Cardiac muscle cell (in vitro differentiated cells and primary cell): ENCODE data around the gene RHEBL1. TPM values are rescaled to one million over a fixed set of nuclear protein-coding genes. Genes with fewer than 3 reads are reported as not detected.
"Not testable (repeated sequence)": the region's sequence is repeated elsewhere in the genome, so short reads cannot be mapped to it uniquely, and the experiment has no call there.

ENCODE experiments used
- DNase-seq, 2 donors: peaks; one replicate each; pipeline versions ENCODE4 v3.0.0 to v3.0.0-alpha.2; 2010 to 2017; ENCODE audit warnings: low read depth in 1 of 2, low spot score in 1 of 2
- H3K27ac ChIP-seq: fragments of 200-600 bp; sonication (generic); 2 replicates; pipeline ENCODE4 v1.5.1; 2016
- H3K27me3 ChIP-seq: fragments of 200-600 bp; sonication (generic); 2 replicates; pipeline ENCODE4 v1.6.0; 2016; ENCODE audit warnings: control low read depth
- H3K36me3 ChIP-seq: fragments of 200-600 bp; sonication (generic); 2 replicates; pipeline ENCODE4 v1.5.1; 2016; ENCODE audit warnings: control low read depth
- H3K4me1 ChIP-seq: fragments of 200-600 bp; sonication (generic); 2 replicates; pipeline ENCODE4 v1.8.1; 2017; ENCODE audit warnings: low read depth, mild to moderate bottlenecking, mixed run types
- H3K4me3 ChIP-seq: fragments of 200-600 bp; sonication (generic); 2 replicates; pipeline ENCODE4 v1.5.1; 2016; ENCODE audit warnings: mild to moderate bottlenecking
- H3K9me3 ChIP-seq: fragments of 200-600 bp; sonication (generic); 2 replicates; pipeline ENCODE4 v1.5.1; 2017; ENCODE audit warnings: low read depth, mild to moderate bottlenecking, control low read depth
- polyA plus RNA-seq: library from polyadenylated mRNA; unstranded; fragments of >200 nt; fragmentation: Nextera tagmentation; extraction: Ambion mirVana; gene quantifications from 2 replicates; pipeline ENCODE4 v1.2.1, GENCODE V29; 2016
- total RNA-seq: library from RNA; depleted of rRNA; stranded (reverse); fragments of >200 nt; gene quantifications from 2 replicates; pipeline ENCODE4 v1.2.3, GENCODE V29; 2016
- TF ChIP-seq, protein P1 (sequence below): IDR thresholded peaks from 2 replicates; pipeline ENCODE4 v1.5.1; 2012; ENCODE audit warnings: low read depth, mild to moderate bottlenecking, low read length

RHEBL1 gene
- total and polyA plus RNA-seq, 2 experiments from 2014 or later, result 0.42 to 1.0 TPM

DNA sequence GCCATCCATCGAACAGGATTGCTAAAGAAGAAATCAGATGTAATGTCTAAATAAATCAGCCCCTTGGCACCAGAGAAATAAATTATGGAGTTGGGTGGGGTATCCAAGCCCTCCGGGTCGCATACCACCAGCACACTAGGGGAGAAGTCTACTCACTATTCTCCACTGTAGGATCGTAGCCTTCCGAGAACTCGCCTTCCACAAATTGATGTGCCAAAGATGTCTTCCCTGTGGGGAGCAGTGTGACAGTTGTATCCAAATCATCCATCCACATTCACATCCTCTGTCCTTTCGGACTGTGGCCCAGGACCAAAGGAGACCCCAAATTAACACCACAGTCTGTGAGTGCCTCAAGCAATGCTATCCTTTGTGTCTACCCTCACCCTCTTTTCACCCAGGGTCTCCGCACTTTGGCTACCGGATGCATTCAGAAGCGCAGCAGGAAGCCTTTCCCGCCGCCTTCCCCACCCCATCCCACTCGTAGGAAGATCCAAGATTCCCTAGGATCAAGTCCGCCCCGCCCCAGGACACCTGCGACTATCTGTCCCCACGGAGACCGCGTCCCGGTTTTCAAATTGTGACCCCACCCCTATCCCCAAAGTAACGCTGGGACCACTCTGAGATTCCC, 786 bp downstream of the RHEBL1 start:
- H3K36me3 ChIP-seq, result no peaks in the 10 kb centered on the region
- DNase-seq, result no peak
- peaks cover 3% of the 10 kb centered on the region for H3K4me1 ChIP-seq
- TF ChIP-seq, protein P1, sequence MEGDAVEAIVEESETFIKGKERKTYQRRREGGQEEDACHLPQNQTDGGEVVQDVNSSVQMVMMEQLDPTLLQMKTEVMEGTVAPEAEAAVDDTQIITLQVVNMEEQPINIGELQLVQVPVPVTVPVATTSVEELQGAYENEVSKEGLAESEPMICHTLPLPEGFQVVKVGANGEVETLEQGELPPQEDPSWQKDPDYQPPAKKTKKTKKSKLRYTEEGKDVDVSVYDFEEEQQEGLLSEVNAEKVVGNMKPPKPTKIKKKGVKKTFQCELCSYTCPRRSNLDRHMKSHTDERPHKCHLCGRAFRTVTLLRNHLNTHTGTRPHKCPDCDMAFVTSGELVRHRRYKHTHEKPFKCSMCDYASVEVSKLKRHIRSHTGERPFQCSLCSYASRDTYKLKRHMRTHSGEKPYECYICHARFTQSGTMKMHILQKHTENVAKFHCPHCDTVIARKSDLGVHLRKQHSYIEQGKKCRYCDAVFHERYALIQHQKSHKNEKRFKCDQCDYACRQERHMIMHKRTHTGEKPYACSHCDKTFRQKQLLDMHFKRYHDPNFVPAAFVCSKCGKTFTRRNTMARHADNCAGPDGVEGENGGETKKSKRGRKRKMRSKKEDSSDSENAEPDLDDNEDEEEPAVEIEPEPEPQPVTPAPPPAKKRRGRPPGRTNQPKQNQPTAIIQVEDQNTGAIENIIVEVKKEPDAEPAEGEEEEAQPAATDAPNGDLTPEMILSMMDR, result no peak
- no peaks in the 10 kb centered on the region for H3K9me3 ChIP-seq
- H3K27ac ChIP-seq, result no peak overlapping the region
- H3K4me3 ChIP-seq, result peak overlapping the region; percentile 83
- H3K27me3 ChIP-seq, result no peaks in the 10 kb centered on the region

DNA sequence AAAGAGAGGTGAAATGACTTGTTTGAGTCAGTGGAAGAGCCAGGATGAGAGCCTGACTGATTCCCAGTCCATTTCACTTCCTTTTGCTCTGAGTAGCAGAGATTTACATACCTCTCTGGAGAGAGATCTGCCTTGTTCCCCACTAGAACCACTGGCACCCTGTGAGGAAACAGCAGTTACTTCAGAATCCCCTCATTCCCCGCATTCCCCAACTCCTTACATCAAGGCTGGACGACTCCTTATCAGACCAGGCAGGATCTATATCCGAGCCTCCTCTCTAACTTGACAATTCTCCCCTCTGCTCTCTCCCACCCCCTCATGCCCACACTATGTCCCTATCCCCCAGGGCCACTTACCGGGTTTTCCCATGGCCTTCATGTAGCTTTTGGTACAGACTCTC, 3.7 kb downstream of the RHEBL1 start:
- Histone ChIP-seq H3K36me3 (no peaks in the 10 kb centered on the region), H3K9me3 (no peaks in the 10 kb centered on the region), H3K4me1 (peaks cover 3% of the 10 kb centered on the region), H3K4me3 (no peak overlapping the region), H3K27ac (no peak overlapping the region), H3K27me3 (no peaks in the 10 kb centered on the region)
- TF ChIP-seq, protein P1, result no peak
- DNase-seq, result no peak

DNA sequence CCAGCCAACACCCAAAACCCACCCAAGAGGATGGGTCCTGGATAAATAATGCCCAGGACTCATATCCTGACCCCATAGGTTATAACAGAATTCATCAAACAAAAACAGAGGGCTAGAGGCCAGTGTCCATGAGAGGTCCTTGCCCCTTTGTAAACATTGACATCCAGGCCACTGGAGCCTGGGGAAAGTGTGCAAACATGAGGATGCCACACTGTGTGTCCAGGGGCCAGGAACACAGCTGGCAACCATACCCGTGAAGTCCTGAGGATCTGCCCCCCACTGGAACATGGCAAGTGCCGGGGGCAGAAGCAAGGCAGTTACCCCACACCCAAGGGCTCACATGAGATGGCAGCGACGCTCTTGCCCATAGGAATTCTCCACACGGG, 5.0 kb downstream of the RHEBL1 start:
- H3K36me3 ChIP-seq, result no peaks in the 10 kb centered on the region
- H3K4me1 ChIP-seq, result no peaks in the 10 kb centered on the region
- TF ChIP-seq, protein P1, result no peak
- H3K27me3 ChIP-seq, result no peaks in the 10 kb centered on the region
- no peak overlapping the region for H3K4me3 ChIP-seq
- no peak overlapping the region for H3K27ac ChIP-seq
- DNase-seq, result no peak
- no peaks in the 10 kb centered on the region for H3K9me3 ChIP-seq

DNA sequence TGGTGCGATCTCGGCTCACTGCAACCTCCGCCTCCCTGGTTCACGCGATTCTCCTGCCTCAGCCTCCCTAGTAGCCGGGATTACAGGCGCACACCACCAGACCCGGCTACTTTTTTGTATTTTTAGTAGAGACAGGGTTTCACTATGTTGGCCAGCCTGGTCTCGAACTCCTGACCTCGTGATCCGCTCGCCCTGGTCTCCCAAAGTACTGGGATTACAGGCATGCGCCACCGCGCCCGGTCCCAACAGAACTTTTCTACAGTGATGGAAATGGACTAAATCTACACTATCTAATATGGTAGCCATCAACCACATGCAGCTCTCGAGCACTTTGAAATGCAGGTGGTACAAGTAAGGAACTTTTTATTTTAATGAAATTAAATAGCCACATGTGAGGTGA, 7.9 kb downstream of the RHEBL1 start:
- H3K27ac ChIP-seq, H3K36me3 ChIP-seq, H3K9me3 ChIP-seq, DNase-seq, H3K4me3 ChIP-seq, H3K27me3 ChIP-seq: not testable (repeated sequence)
- peaks cover 15% of the 10 kb centered on the region for H3K4me1 ChIP-seq

DNA sequence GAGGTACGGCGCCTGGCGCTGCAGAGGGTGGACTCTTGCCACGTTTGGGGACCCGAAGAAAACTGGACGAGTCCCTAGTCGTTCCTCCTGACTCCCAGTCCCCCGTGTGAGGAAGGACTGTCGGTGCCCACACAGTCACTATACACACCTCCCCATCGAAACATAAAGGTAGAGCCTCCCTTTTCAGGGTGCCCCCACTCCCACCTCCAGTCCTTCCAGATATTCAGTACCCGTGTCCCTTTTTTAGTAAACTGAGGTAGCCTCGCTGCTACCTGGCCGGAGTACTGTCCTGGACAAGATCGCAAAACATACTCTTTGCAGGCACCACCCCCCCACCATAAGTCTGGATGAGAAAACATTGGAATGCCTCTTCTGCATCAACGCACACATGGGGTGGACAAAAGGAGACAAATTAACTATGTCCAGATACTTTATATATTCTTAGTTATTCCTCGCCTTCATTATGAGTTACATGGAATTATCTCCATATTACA, 8.6 kb downstream of the RHEBL1 start:
- Histone ChIP-seq H3K27me3 (no peaks in the 10 kb centered on the region), H3K36me3 (no peaks in the 10 kb centered on the region), H3K27ac (peak overlapping the region; percentile 99), H3K9me3 (no peaks in the 10 kb centered on the region), H3K4me3 (peak overlapping the region; percentile 77), H3K4me1 (peaks cover 20% of the 10 kb centered on the region)
- no peak for DNase-seq
- TF ChIP-seq, protein P1, result no peak

DNA sequence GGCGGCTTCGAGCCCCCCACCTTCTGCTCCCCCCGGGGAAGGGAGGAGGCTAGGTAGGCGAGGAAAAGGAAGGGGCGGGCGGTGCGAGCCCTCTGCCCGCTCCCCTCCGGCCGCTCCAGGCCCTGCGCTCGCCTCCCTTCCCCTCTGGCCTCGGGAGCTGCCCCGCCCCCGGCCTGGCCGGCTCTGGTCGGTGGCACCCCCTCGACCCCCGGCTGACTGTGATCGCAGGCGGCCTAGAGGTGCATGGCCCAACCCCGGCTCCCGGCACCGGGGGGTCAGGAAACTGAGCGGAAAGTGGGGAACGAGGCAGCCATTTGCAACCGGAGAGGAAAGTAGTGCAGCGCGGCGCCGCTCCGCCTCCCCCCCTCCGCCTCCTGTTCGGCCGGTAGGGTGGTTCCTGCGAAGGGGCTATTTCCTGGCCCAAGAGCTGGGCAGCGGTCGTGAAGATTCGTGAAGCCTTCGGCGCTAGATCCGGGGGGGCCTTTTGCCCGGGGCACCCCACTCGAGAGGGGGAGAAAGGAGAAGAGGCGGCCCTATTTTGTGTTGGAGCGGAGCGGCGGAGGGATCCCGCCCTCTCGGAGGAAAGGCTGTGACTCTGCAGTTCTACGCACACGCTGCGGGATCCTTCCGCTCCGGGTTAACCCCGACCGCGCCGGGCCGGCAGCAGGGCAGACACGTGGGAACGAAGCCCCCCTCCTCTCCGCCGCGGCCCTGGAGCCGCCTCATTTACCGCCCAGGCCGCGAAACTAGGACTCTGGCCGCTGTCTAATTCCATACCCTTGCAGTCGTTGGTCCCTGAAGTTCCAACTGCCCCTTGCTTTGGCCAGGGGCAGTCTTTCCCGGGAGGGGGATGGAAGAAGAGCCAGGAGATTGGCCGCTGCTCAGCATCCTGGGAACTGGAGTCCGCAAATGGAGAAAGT, 9.3 kb downstream of the RHEBL1 start, which contains the start of gene KMT2D:
Gene KMT2D, minus strand, starts transcription at position 558 of the 920 bp plus-strand sequence. CDS start 5,470 bp downstream, outside the sequence.
- DNase-seq, result peak; percentile 96 to 97
- TF ChIP-seq, protein P1, result peak; percentile 9
- peak within 1 kb of the TSS; percentile 99 for H3K27ac ChIP-seq

More for the DNA sequence above, 9.3 kb downstream of the RHEBL1 start, which contains the start of gene KMT2D:
- H3K36me3 ChIP-seq, result no peaks in the 10 kb centered on the region
- H3K4me3 ChIP-seq, result peak within 1 kb of the TSS; percentile 77
- no peaks in the 10 kb centered on the region for H3K9me3 ChIP-seq
- H3K4me1 ChIP-seq, result peaks cover 26% of the 10 kb centered on the region
- no peaks in the 10 kb centered on the region for H3K27me3 ChIP-seq
